ENCODE measurements around the gene NIPAL4.

Gene NIPAL4

DNA sequence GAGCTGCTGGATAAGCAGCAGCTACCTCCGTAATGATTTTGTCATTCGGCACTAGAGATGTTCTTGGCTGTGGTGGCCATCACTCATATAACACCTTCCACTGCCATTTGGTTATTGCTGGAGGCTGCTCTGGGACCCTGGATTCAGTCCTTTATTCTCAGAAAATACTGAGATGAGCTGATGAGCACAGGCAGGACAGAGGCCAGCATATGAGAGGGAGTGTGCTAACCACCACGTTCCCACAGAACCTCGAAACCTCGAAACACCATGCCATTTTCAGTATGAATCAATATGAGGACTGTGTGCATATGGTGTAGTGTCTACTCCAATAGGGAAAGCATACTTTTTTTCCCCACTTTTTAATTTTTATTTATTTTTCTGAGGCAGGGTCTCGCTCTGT lies 59.0 kb downstream of the NIPAL4 start:
- no peak for DNase-seq

GRCh38 chr5:157519579-157520253 lies 59.7 kb downstream of the NIPAL4 start:
- no peak for DNase-seq

- no peak for DNase-seq
Measured at GRCh38 chr5:157520911-157521703, 61.1 kb downstream of the NIPAL4 start.

GRCh38 chr5:157521704-157522029 lies 61.7 kb downstream of the NIPAL4 start:
- DNase-seq, result no peak

GRCh38 chr5:157523976-157524375 lies 64.0 kb downstream of the NIPAL4 start:
- no peak for DNase-seq
